ENCODE data around the gene ING3. TPM values are rescaled to one million over a fixed set of nuclear protein-coding genes. Genes with fewer than 3 reads are reported as not detected.
A peak's percentile ranks its signal among the peaks of the same experiment; 100 is the strongest.

ING3 gene
- polyA plus RNA-seq, 3 donors = 22.3 to 26.9 (median 25.9) TPM

- Mint-ChIP-seq H3K4me1 (peaks cover 16% of the 10 kb centered on the region), H3K9me3 (peaks cover 0 to 2% (median 0%) of the 10 kb centered on the region in 7 donors), H3K36me3 (peaks cover 10 to 15% of the 10 kb centered on the region in 2 donors), H3K27me3 (ENCODE audit: low read depth in 3 of 3) (peaks cover 1 to 5% (median 5%) of the 10 kb centered on the region in 3 donors), H3K4me3 (peak overlapping the region; percentile 90 to 95), H3K27ac (peak overlapping the region in 2 of 7 donors; percentile 79 to 97)
- TF ChIP-seq CTCF (IDR thresholded peaks at IDR 0.05) = no peak
- no peak overlapping the region for H3K9ac ChIP-seq (ENCODE audit: insufficient read depth, low read length, poor library complexity, severe bottlenecking)
- intact Hi-C loops (cut with micrococcal nuclease) = no loop called here
- no peaks in the 10 kb centered on the region for H3K27me3 ChIP-seq (ENCODE audit: control insufficient read depth in 2 of 2, insufficient read depth in 2 of 2, low read length in 2 of 2)
- peak overlapping the region; percentile 76 for H2AFZ ChIP-seq (ENCODE audit: insufficient read depth, low read depth, low read length, poor library complexity, severe bottlenecking)
- H3K79me2 ChIP-seq (ENCODE audit: insufficient read depth, low read length) = peaks cover 28% of the 10 kb centered on the region
- peaks cover 14 to 21% of the 10 kb centered on the region in 2 donors for H3K36me3 ChIP-seq (replicated peaks in 1 of 2; ENCODE audit: control insufficient read depth in 1 of 2, insufficient read depth in 2 of 2, low read length in 2 of 2)
- WGBS (ENCODE audit: insufficient coverage) = no CpG with 5 or more reads among the region's 8 CpGs
- H3K4me3 ChIP-seq (replicated peaks in 1 of 3; ENCODE audit: low read depth in 2 of 3, low read length in 3 of 3) = peak overlapping the region; percentile 71 to 82 (median 80)
- peak overlapping the region in 1 of 2 donors; percentile 94 for H3K27ac ChIP-seq (ENCODE audit: low read depth in 1 of 2, low read length in 2 of 2)
- peak overlapping the region; percentile 79 for H3K4me2 ChIP-seq (replicated peaks; ENCODE audit: extremely low read depth, low read length, poor library complexity, severe bottlenecking)
- H3K4me1 ChIP-seq (ENCODE audit: control insufficient read depth in 1 of 2, insufficient read depth in 2 of 2, low read length in 2 of 2) = peaks cover 13 to 19% of the 10 kb centered on the region in 2 donors
- DNase-seq = peak in 1 of 3 donors; percentile 40
- no peaks in the 10 kb centered on the region for H3K9me3 ChIP-seq (replicated peaks in 1 of 2; ENCODE audit: control insufficient read depth in 1 of 2, insufficient read depth in 1 of 2, low read length in 2 of 2)
- H4K20me1 ChIP-seq (ENCODE audit: insufficient read depth, low read length) = peaks cover 8% of the 10 kb centered on the region
Measured at GRCh38 chr7:120949393-120949911, 1.1 kb upstream of the ING3 start.

GRCh38 chr7:120949998-120950538 lies 509 bp upstream of the ING3 start:
- Histone ChIP-seq H4K20me1 (ENCODE audit: insufficient read depth, low read length) (peaks cover 13% of the 10 kb centered on the region), H3K4me3 (replicated peaks in 1 of 3; ENCODE audit: low read depth in 2 of 3, low read length in 3 of 3) (peak overlapping the region; percentile 71 to 82 (median 80)), H3K79me2 (ENCODE audit: insufficient read depth, low read length) (peaks cover 28% of the 10 kb centered on the region), H3K4me1 (ENCODE audit: control insufficient read depth in 1 of 2, insufficient read depth in 2 of 2, low read length in 2 of 2) (peaks cover 13 to 19% of the 10 kb centered on the region in 2 donors), H3K9ac (ENCODE audit: insufficient read depth, low read length, poor library complexity, severe bottlenecking) (peak overlapping the region; percentile 93), H2AFZ (ENCODE audit: insufficient read depth, low read depth, low read length, poor library complexity, severe bottlenecking) (peak overlapping the region; percentile 76), H3K27me3 (ENCODE audit: control insufficient read depth in 2 of 2, insufficient read depth in 2 of 2, low read length in 2 of 2) (no peaks in the 10 kb centered on the region), H3K27ac (ENCODE audit: low read depth in 1 of 2, low read length in 2 of 2) (peak overlapping the region; percentile 84 to 94), H3K36me3 (replicated peaks in 1 of 2; ENCODE audit: control insufficient read depth in 1 of 2, insufficient read depth in 2 of 2, low read length in 2 of 2) (peaks cover 21 to 27% of the 10 kb centered on the region in 2 donors), H3K4me2 (replicated peaks; ENCODE audit: extremely low read depth, low read length, poor library complexity, severe bottlenecking) (peak overlapping the region; percentile 79), H3K9me3 (replicated peaks in 1 of 2; ENCODE audit: control insufficient read depth in 1 of 2, insufficient read depth in 1 of 2, low read length in 2 of 2) (no peaks in the 10 kb centered on the region)
- peaks cover 0 to 2% (median 0%) of the 10 kb centered on the region in 7 donors for H3K9me3 Mint-ChIP-seq
- peak overlapping the region; percentile 90 to 95 for H3K4me3 Mint-ChIP-seq
- H3K27ac Mint-ChIP-seq = peak overlapping the region; percentile 50 to 100 (median 99)
- DNase-seq = no peak
- TF ChIP-seq CTCF (IDR thresholded peaks at IDR 0.05) = no peak
- H3K4me1 Mint-ChIP-seq = peaks cover 16% of the 10 kb centered on the region
- H3K36me3 Mint-ChIP-seq = peaks cover 17 to 21% of the 10 kb centered on the region in 2 donors
- peaks cover 1 to 5% (median 5%) of the 10 kb centered on the region in 3 donors for H3K27me3 Mint-ChIP-seq (ENCODE audit: low read depth in 3 of 3)
- WGBS (ENCODE audit: insufficient coverage) = 0% methylated on average over 2 of the region's 10 CpGs
- intact Hi-C loops (cut with micrococcal nuclease) = no loop called here
